HCT116 (cell line): ENCODE data around the gene RHEX. TPM values are rescaled to one million over a fixed set of nuclear protein-coding genes. Genes with fewer than 3 reads are reported as not detected.

ENCODE experiments used
- ATAC-seq: fragments of 200-7000 bp; cut with Tn5 transposase; 2 replicates; pipeline ENCODE4 v1.9.1; 2020; ENCODE audit warnings: mild to moderate bottlenecking, moderate library complexity
- BruUV-seq: library from RNA; stranded (reverse); fragments of 400-500 nt; replicated peaks from 2 replicates; lab custom pipeline; 2021; lab: Mats Ljungman, UMichigan
- CTCF ChIA-PET: fragments of 300-600 bp; sonication (Branson Sonifier 250); formaldehyde crosslinking; loops from one replicate; lab custom pipeline; 2021; ENCODE audit warnings: antibody characterized with exemption; lab: Charles Lee
- POLR2A ChIA-PET: fragments of 300-600, 350-600 bp; sonication (Branson Sonifier 250); formaldehyde crosslinking; loops from one replicate; lab custom pipeline; 2021; ENCODE audit warnings: antibody characterized with exemption; lab: Charles Lee
- RAD21 ChIA-PET, 2 experiments: fragments of 300-600 bp; sonication (Branson Sonifier 250); formaldehyde crosslinking; loops; one replicate each; lab custom pipeline; 2023; ENCODE audit warnings: low total read pairs in 2 of 2; ENCODE audit not compliant: uncharacterized antibody in 2 of 2, unreplicated experiment in 2 of 2, low non-redundant PET in 1 of 2; lab: Charles Lee
- DNase-seq: peaks from one replicate; pipeline ENCODE4 v3.0.0-alpha.2; 2010; ENCODE audit warnings: low read depth, low spot score
- H2AFZ ChIP-seq: fragments of 200-600 bp; shearing (Covaris generic), sonication (generic); 2 replicates; pipeline ENCODE4 v1.6.1; 2017; ENCODE audit warnings: low read depth, mixed run types, mixed read lengths, antibody characterized with exemption, low read length; ENCODE audit not compliant: poor library complexity, severe bottlenecking
- H3K27ac ChIP-seq: 2 replicates; pipeline ENCODE4 v1.5.1; 2012; ENCODE audit warnings: low read depth, low read length
- H3K27me3 ChIP-seq: fragments of 200-600 bp; sonication (generic); 2 replicates; pipeline ENCODE4 v1.6.1; 2016; ENCODE audit warnings: mixed run types, low read length, mixed read lengths; ENCODE audit not compliant: insufficient read depth
- H3K36me3 ChIP-seq, 2 experiments: fragments of 200-500 bp in 1 of 2; fragments of 200-600 bp in 1 of 2; sonication (Bioruptor generic) in 1 of 2; sonication (generic) in 1 of 2; 2 replicates each; pipeline versions ENCODE4 v1.5.1 to v1.6.1; 2014 to 2016; ENCODE audit warnings: low read length in 2 of 2, inconsistent platforms in 1 of 2, mixed read lengths in 1 of 2, mixed run types in 1 of 2; ENCODE audit not compliant: insufficient read depth in 2 of 2, control insufficient read depth in 1 of 2
- H3K4me1 ChIP-seq, 2 experiments: fragments of 200-600 bp in 1 of 2; sonication (generic) in 1 of 2; 2 replicates each; pipeline versions ENCODE4 v1.5.1 to v1.6.1; 2012 to 2017; ENCODE audit warnings: low read length in 2 of 2, inconsistent platforms in 1 of 2, mild to moderate bottlenecking in 1 of 2, mixed read lengths in 1 of 2, mixed run types in 1 of 2, moderate library complexity in 1 of 2; ENCODE audit not compliant: insufficient read depth in 2 of 2, control insufficient read depth in 1 of 2
- H3K4me2 ChIP-seq: fragments of 200-600 bp; sonication (generic); 2 replicates; pipeline ENCODE4 v1.6.1; 2017; ENCODE audit warnings: mixed run types, low read length, mixed read lengths
- H3K4me3 ChIP-seq, 2 experiments: fragments of 200-600 bp in 1 of 2; sonication (generic) in 1 of 2; replicated peaks in 1 of 2; 2 replicates each; pipeline ENCODE4 v1.5.1; 2011 to 2016; ENCODE audit warnings: low read length in 2 of 2, control low read depth in 1 of 2, low read depth in 1 of 2, mild to moderate bottlenecking in 1 of 2, mixed read lengths in 1 of 2, mixed run types in 1 of 2
- H3K79me2 ChIP-seq: fragments of 200-600 bp; sonication (generic); 2 replicates; pipeline ENCODE4 v1.6.1; 2017; ENCODE audit warnings: mild to moderate bottlenecking, mixed run types, low read length, moderate library complexity, mixed read lengths; ENCODE audit not compliant: insufficient read depth
- H3K9ac ChIP-seq: fragments of 200-600 bp; sonication (generic); 2 replicates; pipeline ENCODE4 v1.6.1; 2016; ENCODE audit warnings: low read length, mixed read lengths
- H3K9me2 ChIP-seq: fragments of 200-600 bp; sonication (generic), shearing (Covaris generic); 2 replicates; pipeline ENCODE4 v1.6.1; 2017; ENCODE audit warnings: mixed run types, mild to moderate bottlenecking, moderate library complexity; ENCODE audit not compliant: insufficient read depth
- H3K9me3 ChIP-seq, 2 experiments: fragments of 200-500 bp in 1 of 2; fragments of 200-600 bp in 1 of 2; sonication (Bioruptor generic) in 1 of 2; sonication (generic) in 1 of 2; 2 replicates each; pipeline ENCODE4 v1.6.1; 2014 to 2017; ENCODE audit warnings: low read length in 2 of 2, mixed read lengths in 2 of 2, inconsistent platforms in 1 of 2, low read depth in 1 of 2, mild to moderate bottlenecking in 1 of 2, mixed run types in 1 of 2, moderate library complexity in 1 of 2; ENCODE audit not compliant: control insufficient read depth in 1 of 2, insufficient read depth in 1 of 2
- H4K20me1 ChIP-seq: fragments of 200-600 bp; sonication (generic), shearing (Covaris generic); 2 replicates; pipeline ENCODE4 v1.6.1; 2017; ENCODE audit warnings: mixed run types, mild to moderate bottlenecking, moderate library complexity; ENCODE audit not compliant: insufficient read depth
- ATF3 ChIP-seq: IDR thresholded peaks from 2 replicates; pipeline ENCODE4 v1.6.1; 2012
- CEBPB ChIP-seq: IDR thresholded peaks from 2 replicates; pipeline ENCODE4 v1.6.1; 2012; ENCODE audit warnings: low read depth
- EGR1 ChIP-seq: IDR thresholded peaks from 2 replicates; pipeline ENCODE4 v1.6.1; 2012; ENCODE audit warnings: low read depth
- EZH2phosphoT487 ChIP-seq: fragments of 200-600 bp; IDR thresholded peaks from 2 replicates; pipeline ENCODE4 v1.6.1; 2018; ENCODE audit warnings: antibody characterized with exemption, borderline replicate concordance
- JUND ChIP-seq: IDR thresholded peaks from 2 replicates; pipeline ENCODE4 v1.6.1; 2012
- MAX ChIP-seq: IDR thresholded peaks from 2 replicates; pipeline ENCODE4 v1.6.1; 2012
- POLR2A ChIP-seq: IDR thresholded peaks from 2 replicates; pipeline ENCODE4 v1.7.0; 2011; ENCODE audit warnings: borderline replicate concordance; ENCODE audit not compliant: insufficient read depth, insufficient read length; ENCODE audit errors: extremely low read depth
- POLR2AphosphoS5 ChIP-seq: IDR thresholded peaks from 2 replicates; pipeline ENCODE4 v1.6.1; 2011; ENCODE audit warnings: mild to moderate bottlenecking, low read depth, low read length, moderate library complexity
- RAD21 ChIP-seq: IDR thresholded peaks from 2 replicates; pipeline ENCODE4 v1.6.1; 2012; ENCODE audit warnings: low read depth, mild to moderate bottlenecking
- REST ChIP-seq: IDR thresholded peaks from 2 replicates; pipeline ENCODE4 v1.6.1; 2012; ENCODE audit warnings: low read depth
- SP1 ChIP-seq: IDR thresholded peaks from 2 replicates; pipeline ENCODE4 v1.6.1; 2012; ENCODE audit warnings: low read depth
- SRF ChIP-seq: IDR thresholded peaks from 2 replicates; pipeline ENCODE4 v1.6.1; 2012; ENCODE audit warnings: low read depth
- TCF7L2 ChIP-seq: IDR thresholded peaks from 2 replicates; pipeline ENCODE4 v1.7.0; 2011; ENCODE audit warnings: borderline replicate concordance, inconsistent platforms; ENCODE audit not compliant: insufficient read depth, insufficient read length; ENCODE audit errors: extremely low read depth
- ZBTB33 ChIP-seq: IDR thresholded peaks from 2 replicates; pipeline ENCODE4 v1.6.1; 2011; ENCODE audit warnings: mild to moderate bottlenecking, low read length, moderate library complexity; ENCODE audit not compliant: insufficient replicate concordance; ENCODE audit errors: extremely low read depth
- ZFX ChIP-seq: fragments of 450-650 bp; IDR thresholded peaks from 2 replicates; pipeline ENCODE4 v1.6.1; 2017
- ZNF274 ChIP-seq: fragments of 200-500 bp; sonication (Bioruptor generic); IDR thresholded peaks from 2 replicates; pipeline ENCODE4 v1.6.1; 2014; ENCODE audit warnings: mild to moderate bottlenecking, low read depth, low read length, inconsistent platforms
- intact Hi-C: fragments of 100-400 bp; cut with micrococcal nuclease; formaldehyde crosslinking; loops from 2 replicates; pipeline ENCODE4 v1.10.0; 2022
- total RNA-seq: library from RNA; stranded (reverse); gene quantifications from one replicate; pipeline ENCODE4 v1.2.1, GENCODE V29; 2021; ENCODE audit not compliant: unreplicated experiment

Gene RHEX
- total RNA-seq, 1 experiment from 2014 or later = not detected

- CTCF ChIA-PET = interaction anchor here (1.1 to 3.5 kb wide), 5 partner anchors 9 to 79 kb away, joined by 4 to 43 read pairs (median 6); partner anchors contain the start of gene RAB7B
- DNase-seq (no peak), ATAC-seq (no peak)
- Histone ChIP-seq H3K36me3 (no peaks in the 10 kb centered on the region), H3K9ac (no peak overlapping the region), H3K9me3 (no peaks in the 10 kb centered on the region), H3K4me1 (peaks cover 0 to 6% of the 10 kb centered on the region in 2 experiments; a peak in 2 of 4 replicates), H3K27ac (no peak overlapping the region), H3K4me3 (no peak overlapping the region), H4K20me1 (no peaks in the 10 kb centered on the region), H3K79me2 (no peaks in the 10 kb centered on the region), H2AFZ (no peak overlapping the region), H3K9me2 (no peaks in the 10 kb centered on the region), H3K4me2 (no peak overlapping the region)
- RAD21 ChIA-PET = no interaction called here
- no TSS peak for BruUV-seq
- intact Hi-C loops = no loop called here
- POLR2A ChIA-PET = no interaction called here
- no peak for TF ChIP-seq ATF3
- no peak for TF ChIP-seq JUND
- no peak for TF ChIP-seq CEBPB
- no peak for TF ChIP-seq POLR2A
- TF ChIP-seq SP1 = no peak
- TF ChIP-seq TCF7L2 = no peak
- TF ChIP-seq EGR1 = no peak
- TF ChIP-seq ZBTB33 = no peak
- no peak for TF ChIP-seq SRF
- TF ChIP-seq EZH2phosphoT487 = no peak
- no peak for TF ChIP-seq ZFX
- TF ChIP-seq MAX = no peak
- TF ChIP-seq REST = no peak
- no peak for TF ChIP-seq POLR2AphosphoS5
- TF ChIP-seq ZNF274 = no peak
- TF ChIP-seq RAD21 = no peak
- TF ChIP-seq, all 23 proteins: peak for 0
- no peaks in the 10 kb centered on the region for H3K27me3 ChIP-seq
These were observed 23.5 kb upstream of the RHEX start for GRCh38 chr1:206029484-206029883.
